GM21529 (cell line): Measurements from ENCODE around the gene ZNF451.
"Not testable (repeated sequence)": the region's sequence is repeated elsewhere in the genome, so short reads cannot be mapped to it uniquely, and the experiment has no call there.

Experiments
- ATAC-seq: cut with Tn5 transposase; IDR thresholded peaks from one replicate; pipeline ENCODE4 v1.9.1; 2021; ENCODE audit not compliant: unreplicated experiment

The ZNF451 gene, protein sequence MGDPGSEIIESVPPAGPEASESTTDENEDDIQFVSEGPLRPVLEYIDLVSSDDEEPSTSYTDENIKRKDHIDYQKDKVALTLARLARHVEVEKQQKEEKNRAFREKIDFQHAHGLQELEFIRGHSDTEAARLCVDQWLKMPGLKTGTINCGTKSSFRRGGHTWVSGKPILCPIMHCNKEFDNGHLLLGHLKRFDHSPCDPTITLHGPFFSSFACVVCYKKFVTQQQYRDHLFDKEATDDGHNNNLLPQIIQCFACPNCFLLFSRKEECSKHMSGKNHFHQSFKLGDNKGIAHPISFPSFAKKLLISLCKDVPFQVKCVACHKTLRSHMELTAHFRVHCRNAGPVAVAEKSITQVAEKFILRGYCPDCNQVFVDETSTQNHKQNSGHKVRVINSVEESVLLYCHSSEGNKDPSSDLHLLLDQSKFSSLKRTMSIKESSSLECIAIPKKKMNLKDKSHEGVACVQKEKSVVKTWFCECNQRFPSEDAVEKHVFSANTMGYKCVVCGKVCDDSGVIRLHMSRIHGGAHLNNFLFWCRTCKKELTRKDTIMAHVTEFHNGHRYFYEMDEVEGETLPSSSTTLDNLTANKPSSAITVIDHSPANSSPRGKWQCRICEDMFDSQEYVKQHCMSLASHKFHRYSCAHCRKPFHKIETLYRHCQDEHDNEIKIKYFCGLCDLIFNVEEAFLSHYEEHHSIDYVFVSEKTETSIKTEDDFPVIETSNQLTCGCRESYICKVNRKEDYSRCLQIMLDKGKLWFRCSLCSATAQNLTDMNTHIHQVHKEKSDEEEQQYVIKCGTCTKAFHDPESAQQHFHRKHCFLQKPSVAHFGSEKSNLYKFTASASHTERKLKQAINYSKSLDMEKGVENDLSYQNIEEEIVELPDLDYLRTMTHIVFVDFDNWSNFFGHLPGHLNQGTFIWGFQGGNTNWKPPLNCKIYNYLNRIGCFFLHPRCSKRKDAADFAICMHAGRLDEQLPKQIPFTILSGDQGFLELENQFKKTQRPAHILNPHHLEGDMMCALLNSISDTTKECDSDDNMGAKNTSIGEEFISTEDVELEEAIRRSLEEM

DNA sequence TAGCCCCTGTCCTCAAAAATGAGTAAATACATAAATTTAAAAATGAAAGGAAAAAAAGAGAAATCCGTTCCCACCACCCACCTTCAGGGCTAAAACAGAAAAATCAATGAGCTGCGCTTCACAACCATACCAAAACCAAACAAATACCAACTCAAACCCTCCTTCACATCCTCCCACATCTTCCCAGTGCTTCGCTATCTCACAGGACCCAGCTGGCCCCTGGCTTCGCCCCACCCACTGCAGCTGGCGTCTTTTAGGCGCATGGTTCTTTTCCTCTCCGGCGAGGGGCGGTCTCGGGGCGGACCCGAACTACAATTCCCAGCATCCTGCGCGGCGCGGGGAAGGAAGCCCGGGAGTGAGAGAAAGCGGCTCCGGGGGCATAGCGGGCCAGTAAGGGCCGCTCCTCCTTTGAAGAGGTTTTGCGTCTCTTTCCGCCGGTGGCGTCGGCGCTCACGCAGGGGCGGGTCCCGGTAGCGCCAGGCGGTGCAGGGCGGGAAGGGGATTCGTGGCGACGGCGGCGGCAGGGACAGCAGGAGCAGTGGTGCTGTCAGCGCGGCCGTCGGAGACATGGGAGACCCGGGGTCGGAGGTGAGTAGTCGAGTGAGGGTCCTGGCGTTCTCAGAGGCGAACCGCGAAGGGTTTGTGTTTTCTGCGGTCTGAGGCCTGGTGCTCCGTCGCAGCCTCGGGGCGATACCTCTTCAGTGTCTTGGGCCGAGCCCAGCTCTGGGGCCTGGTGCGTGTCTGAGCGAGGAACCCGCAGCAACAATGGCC, at the start of gene ZNF451:
Gene ZNF451, plus strand, starts transcription at position 502 of the 771 bp plus-strand sequence. Its CDS starts 66 bp downstream, at position 568.
- ATAC-seq, result peak; percentile 90

DNA sequence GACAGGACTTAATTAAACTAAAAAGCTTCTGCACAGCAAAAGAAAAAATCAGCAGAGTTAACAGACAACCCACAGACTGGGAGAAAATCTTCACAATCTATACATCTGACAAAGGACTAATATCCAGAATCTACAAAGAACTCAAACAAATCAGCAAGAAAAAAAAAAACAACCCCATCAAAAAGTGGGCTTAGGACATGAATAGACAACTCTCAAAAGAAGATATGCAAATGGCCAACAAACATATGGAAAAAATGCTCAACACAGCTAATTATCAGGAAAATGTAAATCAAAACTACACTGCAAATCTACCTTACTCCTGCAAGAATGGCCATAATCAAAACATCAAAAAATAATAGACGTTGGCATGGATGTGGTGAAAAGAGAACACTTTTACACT, 45.9 kb upstream of the ZNF451 start:
- not testable (repeated sequence) for ATAC-seq

DNA sequence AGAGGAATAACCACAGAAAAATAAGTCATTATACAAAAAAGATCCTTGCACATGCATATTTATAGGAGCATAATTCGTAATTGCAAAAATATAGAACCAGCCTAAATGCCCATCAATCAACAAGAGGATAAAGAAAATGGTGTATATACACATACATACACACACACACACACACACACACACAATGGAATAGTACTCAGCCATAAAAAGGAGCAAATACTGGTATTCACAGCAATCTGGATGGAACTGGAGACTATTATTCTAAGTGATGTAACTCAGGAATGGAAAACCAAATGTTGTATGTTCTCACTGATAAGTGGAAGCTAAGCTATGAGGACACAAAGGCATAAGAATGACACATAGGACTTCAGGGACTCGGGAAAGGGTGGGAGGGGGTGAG, 45.4 kb upstream of the ZNF451 start:
- no peak for ATAC-seq

DNA sequence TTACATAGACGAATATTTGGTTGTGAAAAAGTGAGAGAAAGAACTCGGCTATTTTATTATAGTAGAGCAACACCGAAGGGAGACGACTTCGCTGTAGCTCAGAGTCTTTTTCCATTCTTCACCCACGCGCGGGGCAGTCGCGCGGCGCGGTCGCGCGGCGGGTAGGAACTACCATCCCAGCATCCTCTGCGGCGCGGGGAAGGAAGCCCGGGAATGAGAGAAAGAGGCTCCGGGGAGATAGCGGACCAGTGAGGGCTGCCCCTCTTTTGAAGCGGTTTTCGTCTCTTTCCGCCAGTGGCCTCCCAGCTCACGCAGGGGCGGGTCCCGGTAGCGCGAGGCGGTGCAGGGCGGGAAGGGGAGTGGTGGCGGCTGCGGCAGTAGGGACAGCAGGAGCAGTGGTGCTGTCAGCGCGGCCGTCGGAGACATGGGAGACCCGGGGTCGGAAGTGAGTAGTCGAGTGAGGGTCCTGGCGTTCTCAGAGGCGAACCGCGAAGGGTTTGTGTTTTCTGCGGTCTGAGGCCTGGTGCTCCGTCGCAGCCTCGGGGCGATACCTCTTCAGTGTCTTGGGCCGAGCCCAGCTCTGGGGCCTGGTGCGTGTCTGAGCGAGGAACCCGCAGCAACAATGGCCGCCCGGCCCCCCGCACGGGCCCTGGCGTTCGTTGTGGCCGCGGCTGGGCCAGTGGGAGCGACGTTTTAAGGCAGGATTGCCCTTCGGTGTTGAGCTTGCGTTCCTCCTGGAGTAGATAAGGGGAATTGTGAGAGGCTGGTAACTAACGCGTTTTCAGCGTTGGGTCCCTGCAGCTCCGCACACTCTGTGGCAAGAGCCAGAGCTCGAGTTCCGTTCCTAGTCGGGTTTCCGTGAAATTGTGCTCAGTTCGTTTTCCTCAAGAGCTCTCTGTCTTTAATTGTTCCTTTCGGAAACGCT, 43.4 kb upstream of the ZNF451 start, which contains the start of gene KIAA1586:
Gene KIAA1586, plus strand, starts transcription at position 362 of the 925 bp plus-strand sequence. Its CDS starts 63 bp downstream, at position 425.
- peak; percentile 98 for ATAC-seq

DNA sequence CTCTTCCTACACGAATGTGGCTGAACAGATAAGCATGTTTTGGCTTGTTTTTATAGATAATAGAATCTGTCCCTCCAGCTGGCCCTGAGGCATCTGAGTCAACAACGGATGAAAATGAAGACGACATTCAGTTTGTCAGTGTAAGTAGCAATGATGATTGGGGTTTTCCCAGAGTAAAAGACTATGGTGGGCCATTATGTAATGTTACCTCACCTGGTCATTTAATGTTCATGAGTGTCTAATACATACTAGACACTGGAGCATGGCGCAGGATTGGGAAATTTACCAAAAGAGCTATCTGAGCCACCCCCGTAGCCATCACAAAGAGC, 42.8 kb upstream of the ZNF451 start:
- peak; percentile 7 for ATAC-seq

DNA sequence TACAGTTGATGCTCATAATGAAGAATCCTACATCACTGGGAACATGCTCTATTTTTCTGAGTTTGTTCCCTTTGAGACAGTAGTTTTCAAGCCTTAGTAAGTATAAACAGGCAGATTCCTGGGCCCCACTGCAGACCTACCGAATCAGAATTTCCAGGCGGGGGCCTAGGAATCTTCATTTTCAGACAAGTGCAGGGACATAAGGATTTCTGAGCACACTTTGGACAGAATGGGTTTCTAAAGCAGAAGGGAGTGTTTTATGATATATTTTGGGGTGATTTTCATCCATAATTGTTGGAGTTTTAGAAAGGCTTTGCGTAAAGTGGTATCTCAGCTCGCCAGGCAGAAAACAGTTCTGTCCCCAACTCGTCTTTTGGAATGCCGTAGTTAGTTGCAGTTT, 42.1 kb upstream of the ZNF451 start:
- ATAC-seq, result not testable (repeated sequence)

DNA sequence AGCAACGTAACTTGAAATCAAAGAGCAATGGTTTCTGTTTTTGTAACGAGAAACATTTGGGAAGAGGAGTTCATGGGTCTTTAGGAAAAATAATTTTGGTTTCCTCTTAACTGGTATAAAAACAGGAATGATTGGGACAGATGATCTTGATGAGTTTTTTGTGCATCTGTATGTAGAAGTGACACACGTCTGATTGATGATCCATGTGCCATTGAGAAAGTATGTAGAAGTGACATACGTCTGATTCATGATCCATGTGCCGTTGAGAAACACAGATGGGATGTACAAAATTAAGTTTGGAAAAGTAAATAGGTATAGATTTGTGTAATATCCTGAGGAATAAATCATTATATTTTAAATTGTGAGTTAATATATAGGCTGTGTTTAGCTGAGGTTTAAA, 41.4 kb upstream of the ZNF451 start:
- no peak for ATAC-seq

DNA sequence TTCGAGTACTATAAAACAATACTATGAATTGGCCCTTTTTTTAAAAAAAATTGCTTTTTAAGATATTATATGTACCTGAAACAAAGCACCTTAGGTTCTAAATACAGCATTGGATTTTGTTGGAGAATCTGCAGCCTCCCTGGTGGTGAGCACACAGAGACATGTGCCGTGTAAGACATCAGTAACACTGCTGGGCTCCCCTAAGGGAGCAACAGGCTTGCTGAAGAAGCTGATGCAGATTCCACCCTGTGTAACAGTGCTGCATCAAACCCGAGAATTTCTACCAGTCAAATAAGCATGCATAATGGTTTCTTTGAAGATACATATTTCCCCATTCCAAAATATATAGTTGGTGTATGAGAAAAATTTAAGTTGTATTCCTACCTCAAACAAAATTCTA, 26.1 kb upstream of the ZNF451 start:
- no peak for ATAC-seq

DNA sequence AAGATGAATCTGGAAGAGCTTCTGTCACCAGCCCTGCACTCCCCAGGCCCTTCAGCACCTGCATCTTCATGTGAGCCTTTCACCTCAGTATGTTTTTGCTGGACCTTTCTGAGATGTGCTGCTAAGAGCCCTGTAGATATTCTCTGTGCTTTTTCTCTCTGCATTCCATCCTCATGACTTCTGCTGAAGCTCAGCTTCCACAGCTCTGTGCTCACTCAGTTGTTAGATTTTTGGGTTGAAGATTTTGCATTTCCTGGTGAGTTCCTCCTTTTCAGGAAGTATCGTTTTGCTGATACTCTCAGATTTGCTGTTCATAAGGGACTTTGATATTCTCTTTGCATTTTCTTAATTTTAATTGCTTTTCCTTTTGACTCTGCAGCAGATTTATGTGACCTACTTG, 25.2 kb upstream of the ZNF451 start:
- ATAC-seq, result no peak

DNA sequence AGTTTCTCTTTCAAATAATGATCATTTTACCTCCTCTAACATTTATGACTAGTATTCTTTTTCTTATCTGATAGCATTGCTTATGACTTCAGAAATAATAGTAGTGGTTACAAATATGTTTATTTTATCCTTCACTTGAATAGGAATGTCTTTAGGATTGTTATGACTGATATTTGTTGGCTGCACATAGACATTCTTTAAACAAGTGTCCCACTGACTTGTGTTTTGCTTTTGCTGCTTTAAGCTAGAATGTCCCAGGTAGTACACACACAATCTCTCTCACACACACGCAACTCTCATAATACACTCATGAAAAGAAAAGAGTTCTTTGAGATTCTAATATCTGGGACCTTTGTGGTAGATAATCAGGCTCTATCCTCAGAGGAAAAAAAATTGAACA, 21.9 kb upstream of the ZNF451 start:
- no peak for ATAC-seq

DNA sequence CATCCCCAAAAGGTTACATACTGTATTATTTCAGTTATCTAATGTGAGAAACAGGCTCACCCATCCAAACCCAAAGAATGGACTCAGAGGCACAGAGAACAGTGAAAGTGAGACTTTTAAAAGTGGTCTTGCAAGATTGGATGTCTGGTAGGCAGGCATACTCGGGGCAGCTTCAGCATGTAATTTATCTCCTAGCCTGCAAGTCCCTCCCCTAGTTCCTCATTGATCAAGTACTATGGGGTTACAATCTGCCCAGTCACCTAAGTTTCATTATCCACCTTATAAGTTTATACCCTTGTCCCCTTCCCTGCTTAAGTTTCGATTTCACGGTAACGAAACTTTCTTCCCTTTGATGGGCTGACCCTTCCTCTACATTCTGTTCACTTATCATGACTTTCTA, 20.8 kb upstream of the ZNF451 start:
- no peak for ATAC-seq

DNA sequence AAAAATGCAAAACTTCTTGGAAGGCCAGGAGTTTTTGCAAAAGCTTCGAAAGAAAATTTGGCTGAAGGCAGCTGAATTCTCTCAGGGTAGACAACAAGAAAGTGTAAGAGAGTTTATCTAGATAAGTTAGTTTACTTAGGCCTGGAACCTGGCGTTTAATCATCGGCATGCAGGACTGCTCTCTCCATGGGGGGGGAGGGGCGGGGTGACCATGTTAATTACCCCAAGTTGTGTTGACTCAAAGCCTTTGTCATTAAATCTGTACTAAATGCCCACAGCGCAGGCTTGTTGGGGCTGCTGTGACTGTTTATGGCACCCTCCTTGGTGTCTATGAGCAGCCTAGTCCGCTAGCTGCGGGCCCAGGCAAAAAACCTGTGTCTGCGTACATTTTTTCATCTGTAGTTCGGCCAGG, 20.1 kb upstream of the ZNF451 start:
- no peak for ATAC-seq

DNA sequence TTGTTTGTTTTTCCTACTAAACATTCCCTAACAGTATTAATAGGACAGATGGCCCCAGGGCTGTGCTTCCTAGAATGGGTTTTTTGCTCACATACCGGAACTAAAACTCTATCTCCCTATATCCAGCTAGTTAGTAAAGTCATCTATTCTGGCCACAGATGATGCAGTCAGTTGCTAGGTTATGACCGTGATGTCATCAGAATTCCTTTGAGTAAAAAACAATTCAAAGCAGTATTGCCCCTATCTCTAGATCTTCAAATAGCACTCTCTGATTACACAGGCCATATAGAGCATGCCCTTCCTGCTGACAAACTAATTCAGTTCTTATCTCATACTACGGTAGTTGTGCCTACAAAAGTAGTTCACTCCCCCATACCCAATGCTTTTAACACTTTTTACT, 17.9 kb upstream of the ZNF451 start:
- no peak for ATAC-seq

DNA sequence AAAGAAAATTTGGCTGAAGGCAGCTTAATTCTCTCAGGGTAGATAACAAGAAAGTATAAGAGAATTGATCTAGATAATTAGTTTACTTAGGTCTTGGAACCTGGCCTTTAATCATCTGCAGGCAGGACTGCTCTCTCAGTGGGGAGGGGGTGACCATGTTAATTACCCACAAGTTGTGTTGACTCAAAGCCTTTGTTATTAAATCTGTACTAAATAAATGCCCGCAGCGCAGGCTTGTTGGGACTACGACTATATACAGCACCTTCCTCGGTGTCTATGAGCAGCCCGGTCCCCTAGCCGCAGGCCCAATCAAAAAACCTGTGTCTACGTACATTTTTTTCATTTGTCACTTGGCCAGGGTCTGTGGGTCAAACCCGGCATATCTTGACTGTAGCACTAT, 15.6 kb upstream of the ZNF451 start:
- ATAC-seq, result no peak

DNA sequence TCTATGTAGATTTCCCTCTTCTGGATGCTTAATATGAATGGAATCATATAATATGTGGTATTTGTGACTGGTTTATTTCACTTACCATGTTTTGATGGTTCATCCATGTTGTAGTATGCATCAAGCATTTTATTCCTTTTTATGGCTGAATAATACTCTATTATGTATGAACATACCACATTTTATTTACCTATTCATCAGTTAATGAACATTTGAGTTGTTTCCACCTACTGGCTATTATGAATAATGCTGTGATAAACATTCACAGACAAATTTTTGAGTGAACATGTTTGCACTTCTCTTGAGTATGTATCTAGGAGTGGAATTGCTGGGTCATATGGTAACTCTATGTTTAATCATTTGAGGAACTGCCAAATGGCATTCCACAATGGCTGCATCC, 14.9 kb upstream of the ZNF451 start:
- no peak for ATAC-seq

DNA sequence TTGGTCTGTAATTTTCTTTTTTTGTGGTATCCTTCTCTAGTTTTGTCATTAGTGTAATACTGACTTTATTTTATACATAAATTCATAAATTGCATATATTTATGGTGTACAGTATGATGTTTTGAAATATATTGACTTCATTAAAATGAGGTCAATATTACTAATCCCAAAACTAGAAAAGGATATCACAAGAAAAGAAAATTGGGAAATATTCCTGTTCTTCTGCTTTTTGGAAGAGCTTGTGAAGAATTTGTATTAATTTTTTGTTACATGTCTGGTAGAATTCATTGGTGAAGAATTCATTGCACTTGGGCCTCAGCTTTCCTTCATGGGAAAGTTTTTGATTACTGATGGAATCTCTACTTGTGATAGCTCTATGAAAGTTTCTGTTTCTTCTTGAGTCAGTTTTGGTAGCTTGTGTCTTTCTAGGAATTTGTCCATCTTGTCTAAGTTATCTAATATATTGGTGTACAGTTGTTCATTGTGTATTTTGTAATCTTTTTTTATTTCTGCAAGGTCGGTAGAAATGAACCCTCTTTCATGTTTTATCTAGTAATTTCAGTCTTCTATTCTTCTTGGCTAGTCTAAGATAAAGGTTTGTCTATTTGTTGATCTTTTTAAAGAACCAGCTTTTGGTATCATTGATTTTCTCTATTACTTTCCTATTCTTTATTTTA, 11.3 kb upstream of the ZNF451 start:
- no peak for ATAC-seq

DNA sequence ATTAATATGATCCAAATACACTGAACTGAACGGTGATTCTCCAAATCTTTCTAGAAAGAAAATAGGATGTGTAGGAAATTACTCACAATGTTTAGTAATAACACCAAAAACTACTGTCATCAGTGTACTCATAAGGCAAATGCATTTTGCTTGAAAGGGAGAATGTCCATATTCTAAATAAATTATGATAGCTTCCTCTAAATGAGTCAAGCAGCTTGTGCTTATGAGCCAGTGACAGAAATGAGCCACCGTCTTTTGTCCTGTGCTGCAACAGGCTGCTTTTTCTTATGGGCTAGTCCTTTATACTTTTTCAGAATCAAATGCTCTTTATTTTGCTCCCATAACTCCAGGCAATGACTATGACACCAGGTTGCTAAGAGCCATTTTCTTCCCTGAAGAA, 4.5 kb upstream of the ZNF451 start:
- ATAC-seq, result no peak

DNA sequence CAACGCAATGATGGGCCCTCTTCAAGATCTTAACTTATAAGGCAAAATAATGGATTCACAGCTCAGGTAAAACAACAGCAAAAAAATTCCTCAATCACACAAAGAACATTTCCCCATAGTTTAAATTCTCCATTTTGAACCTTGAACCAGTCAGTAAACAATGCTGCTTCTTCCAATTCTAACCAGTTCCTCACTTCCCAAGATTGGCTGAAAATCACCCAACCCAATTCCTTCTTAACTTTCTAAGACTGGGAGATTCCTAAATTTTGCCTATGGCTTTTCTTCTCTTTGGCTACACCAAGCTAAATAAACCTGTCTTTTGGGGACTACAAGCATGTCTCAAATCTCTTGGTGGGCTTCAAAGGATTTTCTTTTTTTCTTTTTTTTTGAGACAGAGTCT, 3.1 kb upstream of the ZNF451 start:
- ATAC-seq, result no peak

DNA sequence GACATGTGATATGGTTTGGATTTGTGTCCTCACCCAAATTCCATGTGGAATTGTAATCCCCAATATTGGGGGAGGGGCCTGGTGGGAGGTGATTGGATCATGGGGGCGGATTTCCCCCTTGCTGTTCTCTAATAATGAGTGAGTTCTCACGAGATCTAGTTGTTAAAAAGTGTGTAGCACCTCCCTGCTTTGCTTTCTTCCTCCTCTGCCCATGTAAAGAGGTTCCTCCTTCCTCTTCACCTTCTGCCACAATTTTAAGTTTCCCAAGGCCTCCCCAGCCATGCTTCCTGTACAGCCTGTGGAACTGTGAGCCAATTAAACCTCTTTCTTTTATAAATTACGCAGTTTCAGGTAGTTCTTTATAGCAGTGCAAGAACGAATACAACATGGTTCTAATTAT, 2.1 kb upstream of the ZNF451 start:
- ATAC-seq, result no peak
